NOMO-1 (cell line): ENCODE measurements around the gene IL1F10.

Source experiments
- DNase-seq, 2 experiments: peaks; one replicate each; lab custom pipeline; 2025; ENCODE audit not compliant: unreplicated experiment in 2 of 2; lab: John Stamatoyannopoulos, UW

IL1F10 gene

GRCh38 chr2:113058998-113059960 lies 8.5 kb upstream of the IL1F10 start, which contains the start of gene IL36RN:
TSS of gene IL36RN (plus strand) at chr2:113059198. CDS start at chr2:113059439, 241 bp downstream.
- DNase-seq: no peak

DNA sequence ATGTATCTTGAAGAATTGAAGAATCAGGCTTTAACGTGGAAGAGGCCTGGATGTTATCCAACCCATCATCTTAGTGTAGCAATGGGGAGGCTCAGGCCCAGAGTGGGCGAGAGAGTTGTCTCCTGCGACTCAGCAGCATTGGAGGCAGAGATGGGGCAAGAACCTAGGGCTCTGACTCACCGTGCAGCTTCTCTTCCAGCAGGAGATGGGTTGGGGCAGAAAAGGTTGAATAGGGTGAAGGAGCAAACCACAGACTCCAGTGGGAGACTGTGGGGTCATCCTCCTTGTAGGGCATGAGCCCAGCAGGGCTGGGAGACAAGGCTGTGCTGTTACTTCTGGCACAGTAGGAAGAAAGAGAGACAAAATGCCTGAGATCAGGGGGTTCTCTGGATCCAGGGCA lies 7.4 kb upstream of the IL1F10 start:
- DNase-seq: no peak

DNA sequence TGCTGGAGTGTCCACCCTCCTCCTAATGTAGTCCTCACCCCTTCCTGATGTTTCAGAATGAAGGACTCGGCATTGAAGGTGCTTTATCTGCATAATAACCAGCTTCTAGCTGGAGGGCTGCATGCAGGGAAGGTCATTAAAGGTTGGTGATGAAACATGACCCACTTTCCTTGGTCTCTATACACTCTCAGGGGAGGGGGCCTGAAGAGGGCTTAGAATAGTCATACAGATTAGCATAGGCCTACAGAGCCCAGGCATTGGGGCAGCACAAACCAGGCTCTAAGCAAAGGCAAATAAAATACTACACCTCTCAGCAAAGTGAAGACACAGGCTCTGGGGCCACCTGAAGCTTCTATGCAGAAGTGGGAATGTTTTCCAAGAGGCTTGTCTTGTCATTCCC lies 7.0 kb upstream of the IL1F10 start:
- DNase-seq: no peak

- no peak for DNase-seq
Measured at GRCh38 chr2:113061241-113061640, 6.5 kb upstream of the IL1F10 start.

GRCh38 chr2:113061896-113062770 lies 5.6 kb upstream of the IL1F10 start:
- no peak for DNase-seq

- DNase-seq: no peak
Measured at GRCh38 chr2:113064281-113064680, 3.5 kb upstream of the IL1F10 start.

- no peak for DNase-seq
Measured at GRCh38 chr2:113064898-113065297, 2.9 kb upstream of the IL1F10 start.

GRCh38 chr2:113068249-113068648 lies 479 bp downstream of the IL1F10 start:
- DNase-seq: no peak

GRCh38 chr2:113068706-113069485 lies 1.1 kb downstream of the IL1F10 start:
- DNase-seq: no peak

GRCh38 chr2:113069676-113070605 lies 2.2 kb downstream of the IL1F10 start:
- DNase-seq: no peak

DNA sequence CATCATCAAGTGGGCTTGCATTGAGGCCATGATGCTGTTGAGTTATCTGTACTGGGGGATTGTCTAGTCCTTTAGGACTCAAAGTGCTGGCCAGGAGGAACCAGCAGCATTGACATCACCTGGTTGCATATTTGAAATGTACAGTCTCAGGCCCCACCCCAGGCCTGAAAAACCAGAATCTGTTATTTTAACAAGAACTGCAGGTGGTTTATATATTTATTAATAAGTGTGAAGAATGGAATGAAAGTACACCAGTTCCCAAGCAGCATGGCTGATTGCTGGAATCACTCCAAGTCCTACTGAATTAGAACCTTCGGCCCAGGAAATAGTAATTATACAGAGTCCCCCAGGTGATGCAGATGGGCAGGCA lies 2.8 kb downstream of the IL1F10 start:
- no peak for DNase-seq

DNA sequence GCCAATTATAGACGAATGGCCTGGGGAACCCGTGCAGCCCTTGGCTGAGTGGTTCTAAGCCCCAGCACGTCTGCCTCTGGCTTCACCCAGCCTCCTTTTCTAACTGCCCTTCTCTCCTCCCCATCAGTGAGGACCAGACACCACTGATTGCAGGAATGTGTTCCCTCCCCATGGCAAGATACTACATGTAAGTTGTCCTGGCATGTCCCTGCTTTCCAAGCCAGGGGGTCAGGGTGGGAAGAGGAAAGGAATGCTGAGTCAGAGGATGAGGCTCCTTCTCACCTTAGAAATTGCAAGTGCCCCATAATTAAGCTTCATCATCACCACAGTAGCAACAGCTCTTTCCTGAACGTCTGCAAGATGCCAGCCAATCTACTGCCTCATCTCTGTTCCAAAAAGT lies 4.8 kb downstream of the IL1F10 start:
- no peak for DNase-seq

DNA sequence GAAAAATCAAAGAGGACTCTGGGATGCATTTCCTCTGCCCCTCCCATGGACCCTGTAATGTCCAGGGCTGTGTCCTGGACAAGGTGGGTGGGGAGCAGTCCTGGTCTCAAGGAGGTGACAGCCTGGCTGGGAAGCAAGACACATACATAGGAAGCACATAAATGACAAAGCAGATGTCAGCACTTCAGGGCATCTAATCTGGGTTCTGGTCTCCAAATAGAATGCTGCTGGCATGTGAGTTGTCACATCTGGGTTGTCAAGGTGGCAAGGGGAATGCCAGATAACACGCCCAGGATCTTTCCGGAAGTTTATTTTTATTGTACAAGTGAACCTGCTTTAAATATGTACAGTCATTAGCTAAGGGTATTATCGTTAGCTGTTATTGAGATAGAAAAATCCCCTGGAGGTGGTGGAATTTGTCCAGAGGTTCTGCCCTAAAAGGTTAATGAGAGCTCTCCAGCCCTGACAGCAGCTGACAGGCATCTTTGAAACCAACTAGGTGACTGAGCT lies 5.6 kb downstream of the IL1F10 start:
- DNase-seq: no peak

GRCh38 chr2:113075030-113075429 lies 7.3 kb downstream of the IL1F10 start:
- no peak for DNase-seq

DNA sequence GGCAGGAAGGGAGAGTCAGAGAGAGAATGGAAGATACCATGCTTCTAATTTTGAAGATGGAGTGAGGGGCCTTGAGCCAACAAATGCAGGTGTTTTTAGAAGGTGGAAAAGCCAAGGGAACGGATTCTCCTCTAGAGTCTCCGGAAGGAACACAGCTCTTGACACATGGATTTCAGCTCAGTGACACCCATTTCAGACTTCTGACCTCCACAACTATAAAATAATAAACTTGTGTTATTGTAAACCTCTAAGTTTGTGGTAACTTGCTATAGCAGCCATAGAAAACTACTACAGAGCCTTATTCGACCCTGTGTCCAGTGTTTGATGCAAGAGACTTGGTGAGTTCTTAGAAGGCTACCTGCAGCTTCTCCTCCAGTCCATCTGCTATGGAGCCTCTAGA lies 7.8 kb downstream of the IL1F10 start:
- no peak for DNase-seq

GRCh38 chr2:113076954-113077669 lies 9.3 kb downstream of the IL1F10 start:
- no peak for DNase-seq

- DNase-seq: no peak
Measured at GRCh38 chr2:113077921-113078320, 10.2 kb downstream of the IL1F10 start.

- no peak for DNase-seq
Measured at GRCh38 chr2:113078350-113078839, 10.6 kb downstream of the IL1F10 start.

GRCh38 chr2:113079131-113079530 lies 11.4 kb downstream of the IL1F10 start:
- no peak for DNase-seq
